ENCODE results near the gene PLPP3. TPM values are rescaled to one million over a fixed set of nuclear protein-coding genes. Genes with fewer than 3 reads are reported as not detected.

PLPP3 gene
- total RNA-seq, 1 experiment from 2014 or later, result 26.7 TPM

- no peak overlapping the region for H4K8ac ChIP-seq (replicated peaks; ENCODE audit: insufficient read length, low read depth, low read length)
- no peak overlapping the region for H4K91ac ChIP-seq (ENCODE audit: insufficient read length, low read depth, low read length)
- no peaks in the 10 kb centered on the region for H4K20me1 ChIP-seq (ENCODE audit: control insufficient read depth, insufficient read depth, insufficient read length)
- H3K9me3 Mint-ChIP-seq, result no peaks in the 10 kb centered on the region; a peak in 1 of 5 replicates
- no peak overlapping the region for H3K4me3 Mint-ChIP-seq
- no peak overlapping the region for H3K56ac ChIP-seq (ENCODE audit: insufficient read length, low read depth, low read length)
- no peak overlapping the region for H2BK5ac ChIP-seq (ENCODE audit: insufficient read length, low read length)
- peaks cover 69 to 75% of the 10 kb centered on the region in 2 experiments for H3K4me1 Mint-ChIP-seq
- H3K23ac ChIP-seq (ENCODE audit: insufficient read length, low read depth, low read length), result no peak overlapping the region
- no peak overlapping the region for H3K27ac Mint-ChIP-seq
- no peaks in the 10 kb centered on the region for H3K9me3 ChIP-seq (ENCODE audit: control insufficient read depth, low read depth, low read length)
- no peak overlapping the region for H4K5ac ChIP-seq (ENCODE audit: insufficient read length, low read depth, low read length)
- H2AFZ ChIP-seq (ENCODE audit: low read length), result no peak overlapping the region
- no peaks in the 10 kb centered on the region for H3K27me3 Mint-ChIP-seq (ENCODE audit: low read depth)
- H3K27me3 ChIP-seq (ENCODE audit: insufficient read depth, low read length), result no peaks in the 10 kb centered on the region
- no peaks in the 10 kb centered on the region for H3K79me1 ChIP-seq (ENCODE audit: insufficient read depth, low read depth, low read length, poor library complexity, severe bottlenecking)
- H2AK5ac ChIP-seq (ENCODE audit: insufficient read length, low read length), result no peak overlapping the region
- no peak overlapping the region for H3K9ac ChIP-seq (ENCODE audit: extremely low read depth, insufficient read length, low read length)
- H3K23me2 ChIP-seq (ENCODE audit: insufficient read length, low read depth, low read length, poor library complexity, severe bottlenecking), result peaks cover 9% of the 10 kb centered on the region
- H2BK120ac ChIP-seq (ENCODE audit: low read depth, low read length, poor library complexity, severe bottlenecking), result no peak overlapping the region
- no peak overlapping the region for H2BK15ac ChIP-seq (ENCODE audit: low read depth, low read length)
- H3K4ac ChIP-seq (ENCODE audit: low read depth, low read length), result no peak overlapping the region
- peak overlapping the region; percentile 21 for H3K4me2 ChIP-seq (ENCODE audit: insufficient read depth, insufficient read length, low read length)
- H3K79me2 ChIP-seq (ENCODE audit: insufficient read depth, low read length), result peaks cover 60% of the 10 kb centered on the region
- peaks cover 14% of the 10 kb centered on the region; the same call in 1 of the 2 replicates for H3K4me1 ChIP-seq (ENCODE audit: insufficient read depth, low read length)
- no CpG with 5 or more reads among the region's 4 CpGs for WGBS (ENCODE audit: extremely low coverage, insufficient read length, low lambda C conversion rate)
- no peak overlapping the region for H3K14ac ChIP-seq (ENCODE audit: insufficient read depth, low read length)
- H3K18ac ChIP-seq (ENCODE audit: insufficient read length, low read depth, low read length), result no peak overlapping the region
- no peak overlapping the region for H3K27ac ChIP-seq (ENCODE audit: insufficient read length, low read depth, low read length)
- no peak for TF ChIP-seq CTCF (conservative IDR thresholded peaks at IDR 0.05)
- H3K36me3 Mint-ChIP-seq (ENCODE audit: insufficient read depth in 1 of 3, low read depth in 3 of 3), result peaks cover 0 to 9% (median 9%) of the 10 kb centered on the region in 3 experiments; a peak in 5 of 7 replicates
- no peak overlapping the region for H3T11ph ChIP-seq (ENCODE audit: low read length)
- DNase-seq, result no peak
- H2BK12ac ChIP-seq (ENCODE audit: insufficient read length, low read depth, low read length), result no peak overlapping the region
- H2BK20ac ChIP-seq (ENCODE audit: low read depth, low read length, poor library complexity, severe bottlenecking), result no peak overlapping the region
These were observed 4.6 kb downstream of the PLPP3 start for GRCh38 chr1:56574794-56575193.

All from H9 (cell line).